SU-DHL-6 (cell line): ENCODE measurements around the gene POFUT1.

Experiments used
- H2AFZ ChIP-seq: fragments of 200-600 bp; sonication (generic); 2 replicates; pipeline ENCODE4 v1.6.1; 2014; ENCODE audit warnings: low read depth, mild to moderate bottlenecking, moderate library complexity, mixed read lengths, antibody characterized with exemption, low read length; ENCODE audit not compliant: severe bottlenecking
- H3F3A ChIP-seq: fragments of 200-600 bp; shearing (Covaris generic); 2 replicates; pipeline ENCODE4 v1.6.0; 2016; ENCODE audit warnings: antibody characterized with exemption, mild to moderate bottlenecking; ENCODE audit not compliant: insufficient read depth
- H3K27ac ChIP-seq: fragments of 200-600 bp; sonication (generic); 2 replicates; pipeline ENCODE4 v1.5.1; 2016; ENCODE audit warnings: low read depth, mild to moderate bottlenecking, low read length, moderate library complexity, mixed read lengths
- H3K27me3 ChIP-seq: fragments of 200-600 bp; sonication (generic), shearing (Covaris generic); 2 replicates; pipeline ENCODE4 v1.6.0; 2014; ENCODE audit warnings: mild to moderate bottlenecking, low read length
- H3K36me3 ChIP-seq: fragments of 200-600 bp; sonication (generic); 2 replicates; pipeline ENCODE4 v1.6.1; 2014; ENCODE audit warnings: mild to moderate bottlenecking, low read length, mixed read lengths
- H3K4me2 ChIP-seq: fragments of 300-600, 200-600 bp; shearing (Covaris generic), sonication (generic); 2 replicates; pipeline ENCODE4 v1.6.0; 2014; ENCODE audit warnings: low read length, low read depth, mild to moderate bottlenecking; ENCODE audit not compliant: poor library complexity, severe bottlenecking
- H3K4me3 ChIP-seq: fragments of 200-600 bp; sonication (generic); 2 replicates; pipeline ENCODE4 v1.5.1; 2014; ENCODE audit warnings: antibody characterized with exemption, low read length, mild to moderate bottlenecking, mixed read lengths; ENCODE audit not compliant: insufficient read depth, poor library complexity, severe bottlenecking
- H3K79me2 ChIP-seq: fragments of 200-600 bp; sonication (generic); 2 replicates; pipeline ENCODE4 v1.6.1; 2014; ENCODE audit warnings: mild to moderate bottlenecking, low read length, moderate library complexity; ENCODE audit not compliant: insufficient read depth
- H3K9ac ChIP-seq: fragments of 200-600 bp; sonication (generic); 2 replicates; pipeline ENCODE4 v1.7.0; 2014; ENCODE audit warnings: mild to moderate bottlenecking, low read length
- H3K9me2 ChIP-seq: fragments of 200-600 bp; sonication (generic); replicated peaks from 2 replicates; pipeline ENCODE4 v1.6.1; 2014; ENCODE audit warnings: low read length; ENCODE audit not compliant: insufficient read depth
- H3K9me3 ChIP-seq: fragments of 200-600 bp; sonication (generic); 2 replicates; pipeline ENCODE4 v1.6.1; 2014; ENCODE audit warnings: low read length, mixed read lengths; ENCODE audit not compliant: insufficient read depth
- H4K20me1 ChIP-seq: fragments of 200-600 bp; sonication (generic); 2 replicates; pipeline ENCODE4 v1.6.1; 2014; ENCODE audit warnings: low read depth, mild to moderate bottlenecking, antibody characterized with exemption, low read length, moderate library complexity, mixed read lengths
- CTCF ChIP-seq: fragments of 200-600 bp; sonication (generic); IDR thresholded peaks from one replicate; pipeline ENCODE4 v1.5.1; 2017; ENCODE audit warnings: antibody characterized with exemption, mild to moderate bottlenecking, low read length, moderate library complexity; ENCODE audit not compliant: insufficient read depth, poor library complexity, severe bottlenecking
- EZH2phosphoT487 ChIP-seq: fragments of 200-600 bp; sonication (generic), shearing (Covaris generic); conservative IDR thresholded peaks from 2 replicates; pipeline ENCODE4 v1.6.1; 2018; ENCODE audit warnings: mild to moderate bottlenecking, antibody characterized with exemption, low read length, moderate library complexity, mixed read lengths

Gene POFUT1

DNA sequence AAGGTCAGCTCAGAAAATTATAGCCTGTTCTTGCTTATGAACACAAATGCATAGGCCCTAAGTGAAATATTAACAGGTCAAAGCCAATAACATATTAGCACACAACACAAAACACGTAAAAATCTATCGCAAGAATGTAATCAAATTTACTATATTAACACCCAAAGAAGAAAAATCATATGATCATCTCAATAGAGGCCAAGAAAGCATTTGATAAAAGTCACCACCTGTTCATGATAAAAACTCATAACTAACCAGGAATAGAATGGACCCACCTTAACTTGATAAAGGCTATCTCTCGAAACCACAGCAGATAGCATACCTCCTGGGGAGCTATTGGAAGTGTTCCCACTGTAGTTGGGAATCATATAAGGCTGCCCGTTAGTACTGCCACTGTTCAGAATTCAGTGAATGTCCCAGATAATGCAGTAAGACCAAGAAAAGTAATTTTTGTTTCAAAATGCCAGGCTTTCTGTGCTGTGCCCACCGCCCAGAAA is 21.6 kb downstream of the POFUT1 start:
- Histone ChIP-seq H3K27ac (no peak overlapping the region), H3K4me2 (no peak overlapping the region), H3K9me2 (no peaks in the 10 kb centered on the region), H4K20me1 (no peaks in the 10 kb centered on the region), H3F3A (0 out of 2 replicates have a peak, but pooled peaks cover 3% of the 10 kb centered on the region), H3K27me3 (no peaks in the 10 kb centered on the region), H3K4me3 (no peak overlapping the region), H3K9me3 (no peaks in the 10 kb centered on the region), H3K9ac (no peak overlapping the region), H2AFZ (no peak overlapping the region), H3K79me2 (no peaks in the 10 kb centered on the region), H3K36me3 (no peaks in the 10 kb centered on the region)
- TF ChIP-seq EZH2phosphoT487 (no peak), CTCF (no peak)

DNA sequence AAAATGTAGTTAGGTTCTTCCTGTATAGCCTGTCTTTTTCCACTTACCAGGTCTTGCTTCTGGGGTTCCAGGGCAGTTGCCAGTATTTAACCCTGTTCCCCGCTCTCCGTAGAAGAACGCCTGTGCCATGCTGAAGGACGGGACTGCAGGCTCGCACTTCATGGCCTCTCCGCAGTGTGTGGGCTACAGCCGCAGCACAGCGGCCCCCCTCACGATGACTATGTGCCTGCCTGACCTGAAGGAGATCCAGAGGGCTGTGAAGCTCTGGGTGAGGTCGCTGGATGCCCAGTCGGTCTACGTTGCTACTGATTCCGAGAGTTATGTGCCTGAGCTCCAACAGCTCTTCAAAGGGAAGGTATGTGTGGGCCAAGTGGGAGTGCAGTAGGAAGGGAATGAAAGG is 23.0 kb downstream of the POFUT1 start:
- Histone ChIP-seq H3F3A (0 out of 2 replicates have a peak, but pooled peaks cover 3% of the 10 kb centered on the region), H3K9me3 (no peaks in the 10 kb centered on the region), H3K9ac (no peak overlapping the region), H3K27ac (no peak overlapping the region), H4K20me1 (no peaks in the 10 kb centered on the region), H3K27me3 (no peaks in the 10 kb centered on the region), H3K36me3 (no peaks in the 10 kb centered on the region), H3K9me2 (no peaks in the 10 kb centered on the region), H2AFZ (no peak overlapping the region), H3K79me2 (no peaks in the 10 kb centered on the region), H3K4me2 (no peak overlapping the region), H3K4me3 (no peak overlapping the region)
- TF ChIP-seq EZH2phosphoT487 (no peak), CTCF (no peak)

- Histone ChIP-seq H2AFZ (no peak overlapping the region), H3K27me3 (no peaks in the 10 kb centered on the region), H3F3A (0 out of 2 replicates have a peak, but pooled peaks cover 3% of the 10 kb centered on the region), H3K4me2 (no peak overlapping the region), H3K36me3 (no peaks in the 10 kb centered on the region), H3K9me3 (no peaks in the 10 kb centered on the region), H3K9me2 (no peaks in the 10 kb centered on the region), H3K79me2 (no peaks in the 10 kb centered on the region), H3K27ac (no peak overlapping the region), H4K20me1 (no peaks in the 10 kb centered on the region), H3K9ac (no peak overlapping the region), H3K4me3 (no peak overlapping the region)
- TF ChIP-seq EZH2phosphoT487 (no peak), CTCF (no peak)
Measured at GRCh38 chr20:32231245-32231644, 23.6 kb downstream of the POFUT1 start.
